UCSD-AML1 (cell line): ENCODE data around the gene KDM1B.
"Not testable (repeated sequence)": the region's sequence is repeated elsewhere in the genome, so short reads cannot be mapped to it uniquely, and the experiment has no call there.

ENCODE experiments used
- DNase-seq: peaks from one replicate; lab custom pipeline; 2025; ENCODE audit not compliant: unreplicated experiment; lab: John Stamatoyannopoulos, UW

The KDM1B gene

GRCh38 chr6:18228590-18228989, 73.4 kb downstream of the KDM1B start:
- not testable (repeated sequence) for DNase-seq

GRCh38 chr6:18231856-18232255, 76.6 kb downstream of the KDM1B start:
- DNase-seq = not testable (repeated sequence)

- DNase-seq = not testable (repeated sequence)
These were observed 78.5 kb downstream of the KDM1B start for GRCh38 chr6:18233770-18234169.

- no peak for DNase-seq
These were observed 79.3 kb downstream of the KDM1B start for GRCh38 chr6:18234564-18234963.

GRCh38 chr6:18235524-18235923, 80.3 kb downstream of the KDM1B start:
- DNase-seq = no peak

- DNase-seq = no peak
These were observed 81.9 kb downstream of the KDM1B start for GRCh38 chr6:18237167-18237566.

GRCh38 chr6:18240230-18240629, 85.0 kb downstream of the KDM1B start:
- no peak for DNase-seq

- DNase-seq = no peak
These were observed 86.2 kb downstream of the KDM1B start for GRCh38 chr6:18241208-18242038.

- no peak for DNase-seq
These were observed 87.0 kb downstream of the KDM1B start for GRCh38 chr6:18242062-18242851.

- no peak for DNase-seq
These were observed 88.2 kb downstream of the KDM1B start for GRCh38 chr6:18243302-18243893.

GRCh38 chr6:18244251-18244650, 89.0 kb downstream of the KDM1B start:
- DNase-seq = no peak

GRCh38 chr6:18245079-18245478, 89.9 kb downstream of the KDM1B start:
- no peak for DNase-seq

- DNase-seq = no peak
These were observed 90.4 kb downstream of the KDM1B start for GRCh38 chr6:18245642-18246041.

- DNase-seq = no peak
These were observed 91.0 kb downstream of the KDM1B start for GRCh38 chr6:18246205-18246604.

GRCh38 chr6:18247002-18247401, 91.8 kb downstream of the KDM1B start:
- no peak for DNase-seq

GRCh38 chr6:18248698-18249097, 93.5 kb downstream of the KDM1B start:
- DNase-seq = no peak

GRCh38 chr6:18249271-18249670, 94.0 kb downstream of the KDM1B start:
- DNase-seq = no peak

- DNase-seq = no peak
These were observed 98.4 kb downstream of the KDM1B start for GRCh38 chr6:18253635-18254034.

GRCh38 chr6:18254793-18255192, 99.6 kb downstream of the KDM1B start:
- DNase-seq = no peak

GRCh38 chr6:18259675-18260447, 104.6 kb downstream of the KDM1B start:
- DNase-seq = no peak
